H1 (cell line): ENCODE data around the gene DHRS4L2. TPM values are rescaled to one million over a fixed set of nuclear protein-coding genes. Genes with fewer than 3 reads are reported as not detected.
"Not testable (repeated sequence)": the region's sequence is repeated elsewhere in the genome, so short reads cannot be mapped to it uniquely, and the experiment has no call there.

Experiments used
- CTCF ChIA-PET: fragments of 300-600 bp; sonication (Branson Sonifier 250); formaldehyde crosslinking; loops from one replicate; lab custom pipeline; 2021; ENCODE audit not compliant: partially characterized antibody; lab: Charles Lee
- POLR2A ChIA-PET: fragments of 300-600 bp; sonication (Branson Sonifier 250); formaldehyde crosslinking; loops from one replicate; lab custom pipeline; 2021; ENCODE audit warnings: inconsistent platforms; ENCODE audit not compliant: partially characterized antibody; lab: Charles Lee
- DNase-seq, 2 experiments: peaks; one replicate each; pipeline versions ENCODE4 v3.0.0 to v3.0.0-alpha.2; 2010 to 2022; ENCODE audit warnings: low spot score in 2 of 2, low read depth in 1 of 2, mixed read lengths in 1 of 2
- FAIRE-seq: peaks from 2 replicates; lab custom pipeline; 2011; peaks lifted over from hg19 to GRCh38; lab: Jason Lieb, UNC
- H2AFZ ChIP-seq: 2 replicates; pipeline ENCODE4 v1.8.1; 2012; ENCODE audit warnings: low read length, inconsistent platforms
- H2AK5ac ChIP-seq: 2 replicates; pipeline ENCODE4 v1.6.1; 2013; ENCODE audit warnings: low read depth, low read length
- H2BK120ac ChIP-seq: replicated peaks from 2 replicates; pipeline ENCODE3; 2013; ENCODE audit warnings: low read depth, low read length, inconsistent platforms
- H2BK12ac ChIP-seq: 2 replicates; pipeline ENCODE4 v1.6.1; 2013; ENCODE audit warnings: low read depth, low read length
- H2BK15ac ChIP-seq: 2 replicates; pipeline ENCODE4 v1.6.1; 2013; ENCODE audit warnings: low read length
- H2BK20ac ChIP-seq: 2 replicates; pipeline ENCODE4 v1.6.1; 2013; ENCODE audit warnings: low read length
- H2BK5ac ChIP-seq: 2 replicates; pipeline ENCODE4 v1.6.1; 2013; ENCODE audit warnings: low read depth, low read length
- H3K14ac ChIP-seq: 2 replicates; pipeline ENCODE4 v1.6.1; 2013; ENCODE audit warnings: inconsistent platforms; ENCODE audit not compliant: insufficient read length
- H3K18ac ChIP-seq: 2 replicates; pipeline ENCODE4 v1.6.1; 2013; ENCODE audit warnings: low read length; ENCODE audit errors: extremely low read depth
- H3K23ac ChIP-seq: 2 replicates; pipeline ENCODE4 v1.6.1; 2013; ENCODE audit warnings: inconsistent platforms; ENCODE audit not compliant: insufficient read length
- H3K23me2 ChIP-seq: 2 replicates; pipeline ENCODE4 v1.6.1; 2013; ENCODE audit warnings: low read depth, low read length
- H3K27ac ChIP-seq: 2 replicates; pipeline ENCODE4 v1.6.1; 2011; ENCODE audit warnings: low read depth, low read length, inconsistent platforms
- H3K27me3 ChIP-seq, 4 experiments: replicated peaks in 1 of 4; 1 replicate in 1 of 4; 2 replicates in 3 of 4; pipeline versions ENCODE4 v1.6.1 to v1.8.1; 2011 to 2013; ENCODE audit warnings: low read length in 3 of 4, mild to moderate bottlenecking in 3 of 4, inconsistent platforms in 2 of 4, mixed read lengths in 2 of 4, moderate library complexity in 1 of 4; ENCODE audit not compliant: control insufficient read depth in 3 of 4, insufficient read depth in 3 of 4; ENCODE audit errors: extremely low read depth in 1 of 4
- H3K36me3 ChIP-seq, 4 experiments: 2 replicates each; pipeline versions ENCODE4 v1.6.1 to v1.8.1; 2011 to 2013; ENCODE audit warnings: mild to moderate bottlenecking in 4 of 4, low read length in 3 of 4, moderate library complexity in 2 of 4, control low read depth in 1 of 4, inconsistent platforms in 1 of 4; ENCODE audit not compliant: insufficient read depth in 4 of 4, control insufficient read depth in 2 of 4
- H3K4ac ChIP-seq: replicated peaks from 2 replicates; pipeline ENCODE3; 2013; ENCODE audit warnings: low read length, low read depth, mixed read lengths, inconsistent platforms; ENCODE audit not compliant: insufficient read length
- H3K4me1 ChIP-seq, 4 experiments: replicated peaks in 1 of 4; 1 replicate in 1 of 4; 2 replicates in 3 of 4; pipeline versions ENCODE4 v1.6.1 to v1.8.1; 2011 to 2013; ENCODE audit warnings: low read length in 3 of 4, inconsistent platforms in 2 of 4, mixed read lengths in 1 of 4; ENCODE audit not compliant: insufficient read depth in 4 of 4, control insufficient read depth in 3 of 4
- H3K4me2 ChIP-seq, 2 experiments: 2 replicates each; pipeline versions ENCODE4 v1.6.1 to v1.8.1; 2011 to 2013; ENCODE audit warnings: low read depth in 2 of 2, low read length in 2 of 2, control low read depth in 1 of 2, inconsistent platforms in 1 of 2, mild to moderate bottlenecking in 1 of 2; ENCODE audit not compliant: insufficient read depth in 1 of 2
- H3K4me3 ChIP-seq, 4 experiments: fragments of 200-600, 300-600 bp in 1 of 4; sonication (generic), shearing (Covaris generic), sonication (Bioruptor Twin) in 1 of 4; 2 replicates each; pipeline versions ENCODE4 v1.5.1 to v1.8.1; 2011 to 2016; ENCODE audit warnings: low read length in 4 of 4, low read depth in 3 of 4, control low read depth in 2 of 4, inconsistent platforms in 2 of 4, mild to moderate bottlenecking in 2 of 4, mixed read lengths in 1 of 4, moderate library complexity in 1 of 4; ENCODE audit not compliant: insufficient read depth in 2 of 4; ENCODE audit errors: extremely low read depth in 1 of 4
- H3K56ac ChIP-seq: replicated peaks from 2 replicates; pipeline ENCODE3; 2013; ENCODE audit warnings: low read depth, mild to moderate bottlenecking, mixed read lengths, low read length, inconsistent platforms; ENCODE audit not compliant: insufficient read length
- H3K79me1 ChIP-seq: 2 replicates; pipeline ENCODE4 v1.6.1; 2013; ENCODE audit warnings: low read depth, low read length, control low read depth
- H3K79me2 ChIP-seq, 2 experiments: 2 replicates each; pipeline versions ENCODE4 v1.6.1 to v1.8.1; 2012 to 2013; ENCODE audit warnings: low read length in 2 of 2, mild to moderate bottlenecking in 2 of 2, inconsistent platforms in 1 of 2; ENCODE audit not compliant: insufficient read depth in 2 of 2, control insufficient read depth in 1 of 2
- H3K9ac ChIP-seq, 4 experiments: replicated peaks in 1 of 4; 1 replicate in 1 of 4; 2 replicates in 3 of 4; pipeline versions ENCODE4 v1.6.1 to v1.8.1; 2011 to 2013; ENCODE audit warnings: low read depth in 3 of 4, low read length in 3 of 4, control low read depth in 2 of 4, mild to moderate bottlenecking in 2 of 4, moderate library complexity in 2 of 4, inconsistent platforms in 1 of 4; ENCODE audit errors: extremely low read depth in 1 of 4
- H3K9me3 ChIP-seq, 2 experiments: 2 replicates each; pipeline versions ENCODE4 v1.6.1 to v1.8.1; 2012 to 2013; ENCODE audit warnings: mild to moderate bottlenecking in 2 of 2, moderate library complexity in 2 of 2, control low read depth in 1 of 2, inconsistent platforms in 1 of 2, low read depth in 1 of 2, low read length in 1 of 2, mixed read lengths in 1 of 2; ENCODE audit not compliant: insufficient read depth in 2 of 2
- H4K20me1 ChIP-seq, 2 experiments: replicated peaks in 1 of 2; 2 replicates each; pipeline versions ENCODE3 to v1.8.1; 2011 to 2013; ENCODE audit warnings: inconsistent platforms in 2 of 2, low read length in 2 of 2, mild to moderate bottlenecking in 1 of 2; ENCODE audit not compliant: insufficient read depth in 2 of 2, control insufficient read depth in 1 of 2
- H4K5ac ChIP-seq: 2 replicates; pipeline ENCODE4 v1.6.1; 2013; ENCODE audit warnings: low read length, low read depth, mixed read lengths, inconsistent platforms; ENCODE audit not compliant: insufficient read length
- H4K8ac ChIP-seq: 2 replicates; pipeline ENCODE4 v1.8.0; 2013; ENCODE audit warnings: mild to moderate bottlenecking, moderate library complexity, low read length, inconsistent platforms; ENCODE audit not compliant: insufficient read depth; ENCODE audit errors: extremely low read depth
- H4K91ac ChIP-seq: replicated peaks from 2 replicates; pipeline ENCODE3; 2013; ENCODE audit warnings: low read length, mixed read lengths, inconsistent platforms; ENCODE audit not compliant: insufficient read length
- HDAC6 ChIP-seq: IDR thresholded peaks from one replicate; pipeline ENCODE4 v1.7.1; 2012; ENCODE audit warnings: low read depth, mild to moderate bottlenecking, inconsistent platforms, low read length, moderate library complexity
- KDM5A ChIP-seq: fragments of 200-600 bp; IDR thresholded peaks from 2 replicates; pipeline ENCODE4 v1.7.1; 2012; ENCODE audit warnings: mild to moderate bottlenecking, low read length, inconsistent platforms, mixed read lengths
- RNF2 ChIP-seq: fragments of 200-900, 300-1000 bp; sonication (generic); IDR thresholded peaks from 2 replicates; pipeline ENCODE4 v1.7.1; 2016; ENCODE audit warnings: borderline replicate concordance, low read depth, mild to moderate bottlenecking, antibody characterized with exemption, low read length; ENCODE audit not compliant: poor library complexity, severe bottlenecking; ENCODE audit errors: missing control alignments
- SIX5 ChIP-seq: IDR thresholded peaks from 2 replicates; pipeline ENCODE4 v1.6.1; 2011; ENCODE audit warnings: mild to moderate bottlenecking, low read depth, low read length
- WGBS, 2 experiments: shearing (Covaris generic) in 1 of 2; methylation state at CpG; one replicate each; pipeline versions ENCODE4 v1.1.6 to v1.1.7; 2013 to 2015; ENCODE audit warnings: low lambda C conversion rate in 2 of 2, mixed read lengths in 2 of 2, inconsistent platforms in 1 of 2, low coverage in 1 of 2, missing lambda C conversion rate in 1 of 2; ENCODE audit not compliant: insufficient replicate concordance in 2 of 2, insufficient coverage in 1 of 2, insufficient read length in 1 of 2; ENCODE audit errors: extremely low coverage in 1 of 2, missing lambda C conversion rate in 1 of 2; 5-methylcytosine and 5-hydroxymethylcytosine counted together
- polyA plus RNA-seq, 7 experiments: library from polyadenylated mRNA; depleted of rRNA in 3 of 7; stranded (reverse) in 5 of 7; unstranded in 2 of 7; fragments of >200 nt in 5 of 7; fragments of 200-250 nt in 2 of 7; gene quantifications; 1 replicate in 5 of 7; 2 replicates in 1 of 7; 4 replicates in 1 of 7; pipeline versions ENCODE4 v1.2.1 to v1.2.3, GENCODE V29; 2011 to 2013; ENCODE audit warnings: missing spikeins in 2 of 7, mixed read lengths in 2 of 7
- total RNA-seq: library from RNA; stranded (reverse); fragmentation: NEBNext Ultra II Directional; extraction: Animal tissue kit (Norgen Biotek cat#: 25700); gene quantifications from 2 replicates; pipeline ENCODE4 v1.2.1, GENCODE V29; 2021

The DHRS4L2 gene
- total and polyA plus RNA-seq, 2 of the 8 experiments (the other 6 are each of a cell fraction or from before 2014, with no cell fraction given), result 12.3 to 15.4 TPM

- TF ChIP-seq SIX5 (no peak), RNF2 (no peak), HDAC6 (no peak), KDM5A (no peak)
- TF ChIP-seq, all 59 proteins: peak for 0
Observed at GRCh38 chr14:23942587-23942986, 46.1 kb upstream of the DHRS4L2 start (continued).

GRCh38 chr14:23949069-23949468, 39.7 kb upstream of the DHRS4L2 start:
- H3K18ac ChIP-seq, H2BK12ac ChIP-seq, H3K79me2 ChIP-seq, H4K8ac ChIP-seq, H3K23me2 ChIP-seq, H2BK120ac ChIP-seq, H3K79me1 ChIP-seq, DNase-seq, POLR2A ChIA-PET, FAIRE-seq, H3K9ac ChIP-seq, H3K4me1 ChIP-seq, H4K91ac ChIP-seq, H3K27me3 ChIP-seq, H2BK15ac ChIP-seq, H2AK5ac ChIP-seq, H4K20me1 ChIP-seq, H4K5ac ChIP-seq, H2BK20ac ChIP-seq, H3K4me3 ChIP-seq, CTCF ChIA-PET, H3K4me2 ChIP-seq, H3K23ac ChIP-seq, H3K56ac ChIP-seq, H3K14ac ChIP-seq, H2AFZ ChIP-seq, H2BK5ac ChIP-seq, H3K9me3 ChIP-seq, H3K36me3 ChIP-seq, H3K4ac ChIP-seq, H3K27ac ChIP-seq: not testable (repeated sequence)
- 71% methylated on average over 2 of the region's 2 CpGs; no CpG with 5 or more reads in 1 of the 2 experiments for WGBS, 2 experiments
